Tibial nerve (tissue), 4 donors: ENCODE measurements around the gene FSD1L.

Experiments used
- EP300 ChIP-seq, 2 donors: sonication (generic); formaldehyde crosslinking; IDR thresholded peaks; one replicate each; pipeline ENCODE4 v1.6.1; 2017; ENCODE audit warnings: antibody characterized with exemption in 2 of 2, mild to moderate bottlenecking in 1 of 2
- POLR2A ChIP-seq, 2 donors: fragments of 450-650 bp; IDR thresholded peaks; one replicate each; pipeline ENCODE4 v1.6.1; 2017; ENCODE audit warnings: antibody characterized with exemption in 2 of 2, mild to moderate bottlenecking in 2 of 2, moderate library complexity in 2 of 2
- TF ChIP-seq, protein P1 (sequence below), 5 experiments: fragments of 200-600 bp in 3 of 5; fragments of 450-650 bp in 2 of 5; sonication (generic) in 3 of 5; IDR thresholded peaks; one replicate each; pipeline ENCODE4 v1.5.1; 2016 to 2019; ENCODE audit warnings: antibody characterized with exemption in 5 of 5, mild to moderate bottlenecking in 3 of 5, moderate library complexity in 2 of 5

DNA sequence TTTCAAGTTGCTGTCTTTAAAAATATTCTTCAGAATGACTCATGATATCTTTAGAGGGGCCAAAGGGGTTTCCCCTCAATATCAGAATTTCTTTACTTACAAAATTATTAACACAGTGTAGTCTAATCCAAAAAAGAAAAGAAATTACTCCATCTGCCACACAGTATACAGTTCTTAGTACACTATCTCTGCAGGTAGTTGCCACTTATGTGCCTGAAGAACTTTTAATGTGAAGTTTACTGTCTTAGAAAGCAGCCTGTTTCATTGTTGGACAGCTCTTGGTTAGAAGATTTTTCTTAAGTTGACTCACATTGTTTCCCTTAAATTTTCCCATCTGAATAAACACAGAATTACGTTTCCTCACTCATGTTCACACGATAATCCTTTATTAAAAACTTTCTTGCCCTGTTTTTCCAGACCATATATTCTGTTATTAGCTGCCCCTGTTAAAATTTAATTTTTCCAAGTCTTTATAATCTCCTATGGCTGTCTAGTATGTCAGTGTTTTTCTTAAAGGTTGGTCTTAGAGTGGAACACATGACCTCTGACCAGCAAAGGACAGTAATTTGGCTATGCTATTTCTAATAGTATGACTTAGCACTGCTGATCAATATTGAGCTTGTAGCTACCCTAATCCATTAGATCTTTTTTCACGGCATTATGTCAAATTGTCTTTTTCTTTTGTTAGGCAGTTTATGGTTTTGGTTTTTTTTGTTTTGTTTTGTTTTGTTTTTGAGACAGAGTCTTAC, 88.3 kb downstream of the FSD1L start:
- TF ChIP-seq, protein P1, sequence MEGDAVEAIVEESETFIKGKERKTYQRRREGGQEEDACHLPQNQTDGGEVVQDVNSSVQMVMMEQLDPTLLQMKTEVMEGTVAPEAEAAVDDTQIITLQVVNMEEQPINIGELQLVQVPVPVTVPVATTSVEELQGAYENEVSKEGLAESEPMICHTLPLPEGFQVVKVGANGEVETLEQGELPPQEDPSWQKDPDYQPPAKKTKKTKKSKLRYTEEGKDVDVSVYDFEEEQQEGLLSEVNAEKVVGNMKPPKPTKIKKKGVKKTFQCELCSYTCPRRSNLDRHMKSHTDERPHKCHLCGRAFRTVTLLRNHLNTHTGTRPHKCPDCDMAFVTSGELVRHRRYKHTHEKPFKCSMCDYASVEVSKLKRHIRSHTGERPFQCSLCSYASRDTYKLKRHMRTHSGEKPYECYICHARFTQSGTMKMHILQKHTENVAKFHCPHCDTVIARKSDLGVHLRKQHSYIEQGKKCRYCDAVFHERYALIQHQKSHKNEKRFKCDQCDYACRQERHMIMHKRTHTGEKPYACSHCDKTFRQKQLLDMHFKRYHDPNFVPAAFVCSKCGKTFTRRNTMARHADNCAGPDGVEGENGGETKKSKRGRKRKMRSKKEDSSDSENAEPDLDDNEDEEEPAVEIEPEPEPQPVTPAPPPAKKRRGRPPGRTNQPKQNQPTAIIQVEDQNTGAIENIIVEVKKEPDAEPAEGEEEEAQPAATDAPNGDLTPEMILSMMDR (IDR thresholded peaks at IDR 0.05) = no peak
- TF ChIP-seq EP300 (IDR thresholded peaks at IDR 0.05) = no peak
- TF ChIP-seq POLR2A (IDR thresholded peaks at IDR 0.05) = no peak
